Right lobe of liver (tissue), 6 donors: Measurements from ENCODE around the gene TNIK. TPM values are rescaled to one million over a fixed set of nuclear protein-coding genes. Genes with fewer than 3 reads are reported as not detected.

Source experiments
- ATAC-seq, 4 donors: fragments of 200-7000 bp; cut with Tn5 transposase; one replicate each; pipeline ENCODE4 v1.9.1; 2020; ENCODE audit warnings: mild to moderate bottlenecking in 4 of 4, moderate library complexity in 4 of 4
- DNase-seq, 3 donors: peaks; one replicate each; pipeline ENCODE4 v3.0.0-alpha.2; 2020
- H3K27ac ChIP-seq, 3 donors: fragments of 200-600 bp; one replicate each; pipeline ENCODE4 v1.8.0; 2022
- H3K27me3 ChIP-seq, 2 donors: fragments of 200-600 bp; one replicate each; pipeline ENCODE4 v1.8.0; 2022
- H3K36me3 ChIP-seq, 4 donors: fragments of 200-600 bp; sonication (generic) in 1 of 4; one replicate each; pipeline versions ENCODE4 v1.5.1 to v1.8.0; 2017 to 2022; ENCODE audit warnings: control low read depth in 1 of 4
- H3K4me1 ChIP-seq, 4 donors: fragments of 200-600 bp; sonication (generic) in 1 of 4; one replicate each; pipeline versions ENCODE4 v1.5.1 to v1.8.0; 2017 to 2022; ENCODE audit warnings: control low read depth in 1 of 4
- H3K4me3 ChIP-seq, 3 donors: fragments of 200-600 bp; one replicate each; pipeline ENCODE4 v1.8.0; 2022
- H3K9me3 ChIP-seq, 4 donors: fragments of 200-600 bp; sonication (generic) in 1 of 4; one replicate each; pipeline versions ENCODE4 v1.5.1 to v1.8.0; 2017 to 2022; ENCODE audit warnings: control low read depth in 1 of 4
- CTCF ChIP-seq, 4 donors: fragments of 200-600 bp in 3 of 4; fragments of 450-650 bp in 1 of 4; IDR thresholded peaks; one replicate each; pipeline versions ENCODE4 v1.5.1 to v1.8.0; 2016 to 2022; ENCODE audit warnings: antibody characterized with exemption in 4 of 4, mild to moderate bottlenecking in 2 of 4
- POLR2A ChIP-seq: fragments of 450-650 bp; IDR thresholded peaks from one replicate; pipeline ENCODE4 v1.6.1; 2017; ENCODE audit warnings: antibody characterized with exemption, mild to moderate bottlenecking
- WGBS: methylation state at CpG from one replicate; pipeline ENCODE4 v1.1.6; 2018; ENCODE audit warnings: low coverage, low lambda C conversion rate; ENCODE audit not compliant: insufficient coverage; ENCODE audit errors: missing lambda C conversion rate; 5-methylcytosine and 5-hydroxymethylcytosine counted together
- intact Hi-C, 2 donors: fragments of 100-400 bp; cut with DNase I; formaldehyde crosslinking; loops; one replicate each; pipeline versions ENCODE4 v1.11.2 to v1.14.1; 2022
- total RNA-seq, 6 experiments: library from RNA; depleted of rRNA in 2 of 6; stranded (reverse); fragments of >200 nt in 2 of 6; fragmentation: NEBNext Ultra II Directional in 3 of 6; extraction: Animal tissue kit (Norgen Biotek cat#: 25700) in 3 of 6; gene quantifications; one replicate each; pipeline versions ENCODE4 v1.1.0 to v1.2.4, GENCODE V29; 2016 to 2023
- donor health status: DM: no; HTN: yes; CAD: no.
- donor health status: DM: no; HTN: no; CAD: no.
- donor health status: DM: no; HTN: no; CAD: no.
- donor health status: DM: no; HTN: yes; CAD: no.
- donor health status: DM: no; HTN: yes; CAD: no.

TNIK gene
- total RNA-seq, 6 experiments from 2014 or later: 5.2 to 8.0 (median 6.8) TPM

GRCh38 chr3:171402281-171402680 is 57.9 kb downstream of the TNIK start:
- intact Hi-C loops: no loop called here

GRCh38 chr3:171401432-171401831 is 58.8 kb downstream of the TNIK start:
- TF ChIP-seq POLR2A (no peak), CTCF (IDR thresholded peaks at IDR 0.05) (no peak)
- Histone ChIP-seq H3K4me1 (peaks cover 0 to 11% (median 0%) of the 10 kb centered on the region in 4 donors), H3K27ac (no peak overlapping the region), H3K4me3 (no peak overlapping the region), H3K27me3 (no peaks in the 10 kb centered on the region), H3K9me3 (no peaks in the 10 kb centered on the region), H3K36me3 (no peaks in the 10 kb centered on the region)
- WGBS: 67% methylated on average over 1 of the region's 1 CpG
- ATAC-seq (no peak), DNase-seq (no peak)
- intact Hi-C loops: no loop called here

More at GRCh38 chr3:171402281-171402680, 57.9 kb downstream of the TNIK start:
- TF ChIP-seq POLR2A (no peak), CTCF (IDR thresholded peaks at IDR 0.05) (no peak)
- Histone ChIP-seq H3K4me3 (no peak overlapping the region), H3K36me3 (no peaks in the 10 kb centered on the region), H3K9me3 (no peaks in the 10 kb centered on the region), H3K4me1 (peaks cover 0 to 11% (median 0%) of the 10 kb centered on the region in 4 donors), H3K27me3 (no peaks in the 10 kb centered on the region), H3K27ac (no peak overlapping the region)
- DNase-seq: no peak
- ATAC-seq: no peak
- whole genome bisulfite sequencing: 83% methylated on average over 3 of the region's 3 CpGs

GRCh38 chr3:171399842-171400241 is 60.4 kb downstream of the TNIK start:
- 100% methylated on average over 2 of the region's 2 CpGs for WGBS
- no peak for TF ChIP-seq CTCF (IDR thresholded peaks at IDR 0.05)
- no peak for TF ChIP-seq POLR2A

GRCh38 chr3:171398343-171398742 is 61.9 kb downstream of the TNIK start:
- 91% methylated on average over 2 of the region's 2 CpGs for WGBS
- DNase-seq: no peak

More at GRCh38 chr3:171399842-171400241, 60.4 kb downstream of the TNIK start:
- ATAC-seq: no peak
- DNase-seq: no peak
- Histone ChIP-seq H3K4me3 (no peak overlapping the region), H3K27me3 (no peaks in the 10 kb centered on the region), H3K36me3 (no peaks in the 10 kb centered on the region), H3K4me1 (peaks cover 0 to 11% (median 0%) of the 10 kb centered on the region in 4 donors), H3K27ac (no peak overlapping the region), H3K9me3 (no peaks in the 10 kb centered on the region)
- intact Hi-C loops: no loop called here

More at GRCh38 chr3:171398343-171398742, 61.9 kb downstream of the TNIK start:
- Histone ChIP-seq H3K4me3 (no peak overlapping the region), H3K27me3 (no peaks in the 10 kb centered on the region), H3K27ac (no peak overlapping the region), H3K9me3 (no peaks in the 10 kb centered on the region), H3K4me1 (peaks cover 0 to 2% (median under 1%) of the 10 kb centered on the region in 4 donors), H3K36me3 (no peaks in the 10 kb centered on the region)
- intact Hi-C loops: no loop called here
- no peak for ATAC-seq
- TF ChIP-seq POLR2A (no peak), CTCF (IDR thresholded peaks at IDR 0.05) (no peak)
